Activated naive CD4-positive, alpha-beta T cell treated with anti-CD3 and anti-CD28 coated beads, Interleukin-2, amount 50 U/mL, for 24 hours (primary cell): Measurements from ENCODE around the gene DAD1.
A peak's percentile ranks its signal among the peaks of the same experiment; 100 is the strongest.

ENCODE experiments used
- H3K27ac Mint-ChIP-seq: one replicate; pipeline ENCODE4 v1.8.0; 2021; ENCODE audit warnings: mild to moderate bottlenecking, mixed read lengths
- H3K27me3 Mint-ChIP-seq: one replicate; pipeline ENCODE4 v1.8.0; 2021; ENCODE audit warnings: mixed read lengths
- H3K36me3 Mint-ChIP-seq: one replicate; pipeline ENCODE4 v1.8.0; 2021; ENCODE audit warnings: mixed read lengths
- H3K4me1 Mint-ChIP-seq: one replicate; pipeline ENCODE4 v1.8.0; 2021; ENCODE audit warnings: mixed read lengths
- H3K4me3 Mint-ChIP-seq: one replicate; pipeline ENCODE4 v1.8.0; 2021; ENCODE audit warnings: mild to moderate bottlenecking, mixed read lengths
- H3K9me3 Mint-ChIP-seq: one replicate; pipeline ENCODE4 v1.8.0; 2021; ENCODE audit warnings: mixed read lengths

DAD1 gene

GRCh38 chr14:22607291-22607690, 18.3 kb upstream of the DAD1 start:
- no peaks in the 10 kb centered on the region for H3K27me3 Mint-ChIP-seq
- H3K4me1 Mint-ChIP-seq, result no peaks in the 10 kb centered on the region
- peaks cover 17% of the 10 kb centered on the region for H3K36me3 Mint-ChIP-seq
- H3K27ac Mint-ChIP-seq, result no peak overlapping the region
- no peaks in the 10 kb centered on the region for H3K9me3 Mint-ChIP-seq
- H3K4me3 Mint-ChIP-seq, result no peak overlapping the region

- peaks cover 17% of the 10 kb centered on the region for H3K36me3 Mint-ChIP-seq
- H3K4me1 Mint-ChIP-seq, result no peaks in the 10 kb centered on the region
- H3K27ac Mint-ChIP-seq, result no peak overlapping the region
- H3K9me3 Mint-ChIP-seq, result no peaks in the 10 kb centered on the region
- no peak overlapping the region for H3K4me3 Mint-ChIP-seq
- no peaks in the 10 kb centered on the region for H3K27me3 Mint-ChIP-seq
Observed at GRCh38 chr14:22606380-22606779, 17.4 kb upstream of the DAD1 start.

GRCh38 chr14:22602862-22603261, 13.8 kb upstream of the DAD1 start:
- no peak overlapping the region for H3K27ac Mint-ChIP-seq
- no peak overlapping the region for H3K4me3 Mint-ChIP-seq
- H3K4me1 Mint-ChIP-seq, result peaks cover 25% of the 10 kb centered on the region
- H3K36me3 Mint-ChIP-seq, result peaks cover 13% of the 10 kb centered on the region
- H3K27me3 Mint-ChIP-seq, result no peaks in the 10 kb centered on the region
- H3K9me3 Mint-ChIP-seq, result no peaks in the 10 kb centered on the region

GRCh38 chr14:22601996-22602395, 13.0 kb upstream of the DAD1 start:
- Mint-ChIP-seq H3K27ac (no peak overlapping the region), H3K4me1 (peaks cover 31% of the 10 kb centered on the region), H3K27me3 (no peaks in the 10 kb centered on the region), H3K4me3 (no peak overlapping the region), H3K36me3 (peaks cover 10% of the 10 kb centered on the region), H3K9me3 (no peaks in the 10 kb centered on the region)

GRCh38 chr14:22601456-22601855, 12.4 kb upstream of the DAD1 start:
- H3K36me3 Mint-ChIP-seq, result peaks cover 10% of the 10 kb centered on the region
- no peaks in the 10 kb centered on the region for H3K27me3 Mint-ChIP-seq
- H3K9me3 Mint-ChIP-seq, result no peaks in the 10 kb centered on the region
- H3K27ac Mint-ChIP-seq, result no peak overlapping the region
- peaks cover 31% of the 10 kb centered on the region for H3K4me1 Mint-ChIP-seq
- no peak overlapping the region for H3K4me3 Mint-ChIP-seq

- no peaks in the 10 kb centered on the region for H3K27me3 Mint-ChIP-seq
- H3K9me3 Mint-ChIP-seq, result no peaks in the 10 kb centered on the region
- peaks cover 8% of the 10 kb centered on the region for H3K36me3 Mint-ChIP-seq
- peak overlapping the region; percentile 12 for H3K27ac Mint-ChIP-seq
- H3K4me3 Mint-ChIP-seq, result peak overlapping the region; percentile 97
- H3K4me1 Mint-ChIP-seq, result peaks cover 31% of the 10 kb centered on the region
Observed at GRCh38 chr14:22600027-22600426, 11.0 kb upstream of the DAD1 start.

GRCh38 chr14:22599349-22599748, 10.3 kb upstream of the DAD1 start:
- Mint-ChIP-seq H3K27ac (peak overlapping the region; percentile 89), H3K4me1 (peaks cover 31% of the 10 kb centered on the region), H3K4me3 (peak overlapping the region; percentile 97), H3K27me3 (no peaks in the 10 kb centered on the region), H3K36me3 (peaks cover 8% of the 10 kb centered on the region), H3K9me3 (no peaks in the 10 kb centered on the region)

GRCh38 chr14:22598896-22599244, 9.8 kb upstream of the DAD1 start:
- peaks cover 31% of the 10 kb centered on the region for H3K4me1 Mint-ChIP-seq
- H3K9me3 Mint-ChIP-seq, result no peaks in the 10 kb centered on the region
- H3K4me3 Mint-ChIP-seq, result peak overlapping the region; percentile 97
- no peaks in the 10 kb centered on the region for H3K27me3 Mint-ChIP-seq
- peaks cover 8% of the 10 kb centered on the region for H3K36me3 Mint-ChIP-seq
- H3K27ac Mint-ChIP-seq, result peak overlapping the region; percentile 89

GRCh38 chr14:22598099-22598895, 9.3 kb upstream of the DAD1 start, which contains the start of gene ABHD4:
Gene ABHD4, plus strand, starts transcription at chr14:22598300. Its CDS starts 7 bp downstream, at chr14:22598307.
- Mint-ChIP-seq H3K9me3 (no peaks in the 10 kb centered on the region), H3K4me3 (peak within 1 kb of the TSS; percentile 97), H3K4me1 (peaks cover 33% of the 10 kb centered on the region), H3K36me3 (peaks cover 6% of the 10 kb centered on the region), H3K27ac (peak within 1 kb of the TSS; percentile 89), H3K27me3 (no peaks in the 10 kb centered on the region)

GRCh38 chr14:22597771-22598098, 8.7 kb upstream of the DAD1 start:
- H3K4me3 Mint-ChIP-seq, result peak overlapping the region; percentile 97
- H3K9me3 Mint-ChIP-seq, result no peaks in the 10 kb centered on the region
- peak overlapping the region; percentile 81 for H3K27ac Mint-ChIP-seq
- peaks cover 38% of the 10 kb centered on the region for H3K4me1 Mint-ChIP-seq
- peaks cover 2% of the 10 kb centered on the region for H3K36me3 Mint-ChIP-seq
- no peaks in the 10 kb centered on the region for H3K27me3 Mint-ChIP-seq

- no peaks in the 10 kb centered on the region for H3K27me3 Mint-ChIP-seq
- H3K4me1 Mint-ChIP-seq, result peaks cover 41% of the 10 kb centered on the region
- H3K27ac Mint-ChIP-seq, result no peak overlapping the region
- H3K4me3 Mint-ChIP-seq, result peak overlapping the region; percentile 97
- H3K9me3 Mint-ChIP-seq, result no peaks in the 10 kb centered on the region
- no peaks in the 10 kb centered on the region for H3K36me3 Mint-ChIP-seq
Observed at GRCh38 chr14:22597265-22597664, 8.2 kb upstream of the DAD1 start.

- Mint-ChIP-seq H3K27ac (no peak overlapping the region), H3K9me3 (no peaks in the 10 kb centered on the region), H3K36me3 (no peaks in the 10 kb centered on the region), H3K4me1 (peaks cover 47% of the 10 kb centered on the region), H3K4me3 (peak overlapping the region; percentile 11), H3K27me3 (no peaks in the 10 kb centered on the region)
Observed at GRCh38 chr14:22596354-22596879, 7.4 kb upstream of the DAD1 start.

- Mint-ChIP-seq H3K36me3 (no peaks in the 10 kb centered on the region), H3K4me3 (no peak overlapping the region), H3K27ac (peak overlapping the region; percentile 8), H3K27me3 (no peaks in the 10 kb centered on the region), H3K9me3 (no peaks in the 10 kb centered on the region), H3K4me1 (peaks cover 50% of the 10 kb centered on the region)
Observed at GRCh38 chr14:22594156-22594716, 5.2 kb upstream of the DAD1 start.

GRCh38 chr14:22593601-22594000, 4.6 kb upstream of the DAD1 start:
- H3K4me3 Mint-ChIP-seq, result no peak overlapping the region
- H3K27ac Mint-ChIP-seq, result peak overlapping the region; percentile 47
- peaks cover 44% of the 10 kb centered on the region for H3K4me1 Mint-ChIP-seq
- H3K36me3 Mint-ChIP-seq, result no peaks in the 10 kb centered on the region
- H3K27me3 Mint-ChIP-seq, result no peaks in the 10 kb centered on the region
- no peaks in the 10 kb centered on the region for H3K9me3 Mint-ChIP-seq

- Mint-ChIP-seq H3K4me1 (peaks cover 42% of the 10 kb centered on the region), H3K27me3 (no peaks in the 10 kb centered on the region), H3K27ac (peak overlapping the region; percentile 47), H3K4me3 (no peak overlapping the region), H3K9me3 (no peaks in the 10 kb centered on the region), H3K36me3 (no peaks in the 10 kb centered on the region)
Observed at GRCh38 chr14:22593189-22593588, 4.2 kb upstream of the DAD1 start.

- Mint-ChIP-seq H3K4me1 (peaks cover 74% of the 10 kb centered on the region), H3K36me3 (peaks cover 20% of the 10 kb centered on the region), H3K27me3 (no peaks in the 10 kb centered on the region), H3K4me3 (peak overlapping the region; percentile 95), H3K27ac (peak overlapping the region; percentile 98), H3K9me3 (no peaks in the 10 kb centered on the region)
Observed at GRCh38 chr14:22588526-22589095, 413 bp downstream of the DAD1 start.
